Activated T-cell treated with anti-CD3 and anti-CD28 coated beads, Interleukin-2, amount 50 U/mL, for 24 hours (primary cell): Measurements from ENCODE around the gene GFOD2.

Experiments
- DNase-seq: peaks from one replicate; pipeline ENCODE4 v3.0.0-alpha.2; 2020
- H3K27ac Mint-ChIP-seq: 2 replicates; pipeline ENCODE4 v1.8.0; 2020; ENCODE audit warnings: mild to moderate bottlenecking, mixed read lengths
- H3K27me3 Mint-ChIP-seq: 2 replicates; pipeline ENCODE4 v1.8.0; 2020; ENCODE audit warnings: mixed read lengths
- H3K36me3 Mint-ChIP-seq: 2 replicates; pipeline ENCODE4 v1.8.0; 2020; ENCODE audit warnings: low read depth, mixed read lengths
- H3K4me1 Mint-ChIP-seq: 2 replicates; pipeline ENCODE4 v1.8.0; 2020; ENCODE audit warnings: low read depth, mixed read lengths
- H3K4me3 Mint-ChIP-seq: 2 replicates; pipeline ENCODE4 v1.8.0; 2020; ENCODE audit warnings: mild to moderate bottlenecking, moderate library complexity, mixed read lengths
- H3K9me3 Mint-ChIP-seq: 2 replicates; pipeline ENCODE4 v1.8.0; 2020; ENCODE audit warnings: mixed read lengths

The GFOD2 gene

GRCh38 chr16:67647681-67648080 lies 71.4 kb downstream of the GFOD2 start:
- Mint-ChIP-seq H3K9me3 (no peaks in the 10 kb centered on the region), H3K27me3 (no peaks in the 10 kb centered on the region), H3K4me3 (no peak overlapping the region), H3K36me3 (peaks cover 62% of the 10 kb centered on the region), H3K27ac (no peak overlapping the region), H3K4me1 (peaks cover 35% of the 10 kb centered on the region)
- no peak for DNase-seq

GRCh38 chr16:67647111-67647651 lies 71.9 kb downstream of the GFOD2 start:
- no peak for DNase-seq

DNA sequence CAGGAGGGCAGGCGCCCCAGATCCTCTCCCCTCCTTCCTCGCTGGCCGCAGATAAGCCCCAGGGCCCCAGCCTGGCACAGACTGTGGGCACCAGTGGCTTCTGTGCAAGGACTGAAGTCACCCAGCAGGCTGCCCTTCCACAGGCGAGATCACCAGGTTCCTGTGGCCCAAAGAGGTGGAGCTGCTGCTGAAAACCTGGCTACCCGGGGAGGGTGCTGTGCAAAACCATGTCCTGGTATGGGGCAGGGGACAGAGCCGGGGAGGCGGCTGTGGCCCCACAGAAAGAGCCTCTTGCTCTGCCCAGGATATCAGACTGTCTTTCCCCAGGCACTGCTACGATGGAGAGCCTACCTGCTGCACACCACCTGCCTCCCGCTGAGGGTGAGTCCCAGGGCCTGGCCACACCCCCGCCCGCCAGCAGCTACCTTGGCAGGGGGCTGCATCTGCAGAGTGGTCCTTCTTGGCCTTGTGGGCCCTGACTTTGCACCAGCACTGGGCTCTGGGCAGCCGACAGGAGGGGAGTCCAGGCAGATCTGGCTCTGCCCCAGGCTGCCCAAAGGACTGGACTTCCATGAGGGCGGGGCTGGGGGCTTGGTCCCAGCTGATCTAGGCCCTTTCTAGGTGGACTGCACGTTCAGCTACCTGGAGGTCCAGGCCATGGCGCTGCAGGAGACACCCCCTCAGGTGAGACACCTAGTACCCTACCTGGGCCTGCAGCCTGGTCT lies 73.6 kb downstream of the GFOD2 start:
- Mint-ChIP-seq H3K9me3 (no peaks in the 10 kb centered on the region), H3K36me3 (peaks cover 43% of the 10 kb centered on the region), H3K4me3 (peak overlapping the region; percentile 88), H3K4me1 (peaks cover 33% of the 10 kb centered on the region), H3K27me3 (no peaks in the 10 kb centered on the region), H3K27ac (peak overlapping the region; percentile 93)
- DNase-seq: no peak

More at GRCh38 chr16:67647111-67647651, 71.9 kb downstream of the GFOD2 start:
- Mint-ChIP-seq H3K4me1 (peaks cover 35% of the 10 kb centered on the region), H3K27me3 (no peaks in the 10 kb centered on the region), H3K36me3 (peaks cover 59% of the 10 kb centered on the region), H3K27ac (peak overlapping the region; percentile 89), H3K4me3 (peak overlapping the region; percentile 88), H3K9me3 (no peaks in the 10 kb centered on the region)

GRCh38 chr16:67644038-67644437 lies 75.1 kb downstream of the GFOD2 start:
- peak overlapping the region; percentile 72 for H3K4me3 Mint-ChIP-seq

DNA sequence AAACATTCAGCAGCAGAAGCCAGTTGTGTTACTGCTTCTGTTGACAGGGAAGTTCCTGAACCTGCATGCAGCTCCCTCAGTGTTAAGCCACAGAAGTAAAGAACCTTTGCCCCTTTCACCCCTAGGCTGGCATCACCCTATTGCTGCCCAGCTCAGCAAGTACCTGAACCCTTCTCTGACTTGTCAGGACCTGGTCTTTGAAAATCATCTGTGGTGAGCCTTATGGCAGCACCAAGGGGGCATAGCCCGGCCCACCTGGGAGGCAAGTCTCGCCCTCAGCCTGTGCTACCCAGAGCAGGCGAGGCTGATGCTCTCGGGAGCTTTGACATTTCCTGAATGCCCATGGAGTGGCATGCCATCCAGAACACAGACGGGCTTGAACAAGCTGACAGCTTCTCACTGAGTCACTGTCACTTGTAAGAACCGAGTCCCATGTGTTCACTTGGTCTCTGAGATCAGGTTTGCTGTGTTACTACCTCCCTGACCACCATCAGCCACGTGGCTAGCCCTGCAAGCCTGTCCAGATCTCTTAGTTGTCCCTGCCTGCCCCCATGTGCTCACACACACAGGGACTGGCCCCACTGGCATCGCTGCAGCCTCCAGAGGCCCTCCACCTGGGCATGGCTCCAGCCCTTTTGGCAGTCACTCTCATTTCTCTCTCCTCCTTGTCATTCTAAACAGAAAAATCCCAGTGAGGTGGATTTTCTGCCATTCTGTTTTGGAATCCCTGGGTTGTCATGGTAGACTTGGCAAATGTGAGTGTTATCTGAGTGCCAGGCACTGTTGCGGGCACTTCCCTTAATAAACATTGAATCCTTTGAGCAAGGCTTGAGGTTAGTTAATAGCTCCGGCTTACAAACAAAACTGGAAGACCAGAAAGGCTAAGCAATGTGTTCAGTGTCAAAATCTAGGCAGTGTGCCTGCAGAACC lies 77.1 kb downstream of the GFOD2 start:
- no peak overlapping the region for H3K27ac Mint-ChIP-seq
- H3K4me3 Mint-ChIP-seq: no peak overlapping the region
- DNase-seq: no peak
- peaks cover 24% of the 10 kb centered on the region for H3K4me1 Mint-ChIP-seq
- H3K27me3 Mint-ChIP-seq: no peaks in the 10 kb centered on the region
- no peaks in the 10 kb centered on the region for H3K9me3 Mint-ChIP-seq
- peaks cover 45% of the 10 kb centered on the region for H3K36me3 Mint-ChIP-seq

More at GRCh38 chr16:67644038-67644437, 75.1 kb downstream of the GFOD2 start:
- H3K27me3 Mint-ChIP-seq: no peaks in the 10 kb centered on the region
- no peak for DNase-seq
- H3K36me3 Mint-ChIP-seq: peaks cover 36% of the 10 kb centered on the region
- H3K4me1 Mint-ChIP-seq: peaks cover 27% of the 10 kb centered on the region
- no peaks in the 10 kb centered on the region for H3K9me3 Mint-ChIP-seq
- peak overlapping the region; percentile 86 for H3K27ac Mint-ChIP-seq

- H3K4me3 Mint-ChIP-seq: no peak overlapping the region
- no peaks in the 10 kb centered on the region for H3K4me1 Mint-ChIP-seq
- no peaks in the 10 kb centered on the region for H3K27me3 Mint-ChIP-seq
- H3K27ac Mint-ChIP-seq: no peak overlapping the region
- H3K36me3 Mint-ChIP-seq: peaks cover 66% of the 10 kb centered on the region
- no peaks in the 10 kb centered on the region for H3K9me3 Mint-ChIP-seq
- no peak for DNase-seq
These were observed 81.5 kb downstream of the GFOD2 start for GRCh38 chr16:67637625-67638024.

- Mint-ChIP-seq H3K9me3 (no peaks in the 10 kb centered on the region), H3K27ac (peak overlapping the region; percentile 2), H3K36me3 (peaks cover 75% of the 10 kb centered on the region), H3K27me3 (no peaks in the 10 kb centered on the region), H3K4me1 (no peaks in the 10 kb centered on the region), H3K4me3 (no peak overlapping the region)
- DNase-seq: no peak
These were observed 82.4 kb downstream of the GFOD2 start for GRCh38 chr16:67636713-67637112.

- Mint-ChIP-seq H3K27me3 (no peaks in the 10 kb centered on the region), H3K27ac (peak overlapping the region; percentile 31), H3K9me3 (no peaks in the 10 kb centered on the region), H3K36me3 (peaks cover 86% of the 10 kb centered on the region), H3K4me1 (no peaks in the 10 kb centered on the region), H3K4me3 (no peak overlapping the region)
- DNase-seq: no peak
These were observed 86.5 kb downstream of the GFOD2 start for GRCh38 chr16:67632415-67633172.

DNA sequence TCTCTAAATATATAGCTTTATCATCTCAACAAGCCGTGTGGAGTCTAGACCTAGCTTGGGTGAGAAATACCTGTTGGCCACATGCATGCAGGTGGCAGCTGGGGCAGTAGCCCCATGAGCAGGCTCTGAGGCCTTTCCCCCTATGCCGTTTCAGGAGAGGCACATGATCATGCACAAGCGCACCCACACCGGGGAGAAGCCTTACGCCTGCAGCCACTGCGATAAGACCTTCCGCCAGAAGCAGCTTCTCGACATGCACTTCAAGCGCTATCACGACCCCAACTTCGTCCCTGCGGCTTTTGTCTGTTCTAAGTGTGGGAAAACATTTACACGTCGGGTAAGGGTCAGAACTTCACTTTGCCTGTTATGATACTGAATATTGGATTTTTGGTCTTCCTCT lies 90.9 kb downstream of the GFOD2 start:
- no peaks in the 10 kb centered on the region for H3K9me3 Mint-ChIP-seq
- peak overlapping the region; percentile 55 for H3K27ac Mint-ChIP-seq
- peaks cover 89% of the 10 kb centered on the region for H3K36me3 Mint-ChIP-seq
- no peaks in the 10 kb centered on the region for H3K4me1 Mint-ChIP-seq
- no peak for DNase-seq
- H3K4me3 Mint-ChIP-seq: no peak overlapping the region
- H3K27me3 Mint-ChIP-seq: no peaks in the 10 kb centered on the region
